Omental fat pad (tissue), 4 donors: Measurements from ENCODE around the gene SULF2. TPM values are rescaled to one million over a fixed set of nuclear protein-coding genes. Genes with fewer than 3 reads are reported as not detected.

ENCODE experiments used
- ATAC-seq: fragments of 150-250 bp; one replicate; pipeline ENCODE4 v1.9.1; 2016; ENCODE audit warnings: mild to moderate bottlenecking, moderate library complexity; ENCODE audit not compliant: low FRiP score
- DNase-seq: peaks from one replicate; pipeline ENCODE4 v3.0.0-alpha.2; 2019; ENCODE audit warnings: low spot score
- CTCF ChIP-seq, 3 donors: fragments of 450-650 bp; IDR thresholded peaks; one replicate each; pipeline ENCODE4 v1.5.1; 2016 to 2017; ENCODE audit warnings: antibody characterized with exemption in 3 of 3, mild to moderate bottlenecking in 3 of 3, moderate library complexity in 2 of 3
- total RNA-seq, 4 donors: library from RNA; depleted of rRNA; stranded (reverse); fragments of >200 nt; gene quantifications; one replicate each; pipeline ENCODE4 v1.1.0, GENCODE V29; 2016

SULF2 gene
- total RNA-seq, 4 donors from 2014 or later: 51.8 to 100 (median 68.1) TPM

- no peak for TF ChIP-seq CTCF (IDR thresholded peaks at IDR 0.05)
- DNase-seq: no peak
- no peak for ATAC-seq
Measured at GRCh38 chr20:47802226-47802920, 17.1 kb upstream of the SULF2 start.

GRCh38 chr20:47801759-47802158, 16.5 kb upstream of the SULF2 start:
- TF ChIP-seq CTCF (IDR thresholded peaks at IDR 0.05): no peak
- ATAC-seq (no peak), DNase-seq (no peak)

- TF ChIP-seq CTCF (IDR thresholded peaks at IDR 0.05): no peak
- DNase-seq (no peak), ATAC-seq (no peak)
Measured at GRCh38 chr20:47801079-47801478, 15.8 kb upstream of the SULF2 start.

GRCh38 chr20:47800623-47801022, 15.3 kb upstream of the SULF2 start:
- no peak for TF ChIP-seq CTCF (IDR thresholded peaks at IDR 0.05)
- no peak for ATAC-seq
- DNase-seq: no peak

GRCh38 chr20:47799116-47799715, 13.9 kb upstream of the SULF2 start:
- TF ChIP-seq CTCF (IDR thresholded peaks at IDR 0.05): no peak
- DNase-seq (no peak), ATAC-seq (no peak)

- no peak for TF ChIP-seq CTCF (IDR thresholded peaks at IDR 0.05)
- DNase-seq (no peak), ATAC-seq (no peak)
Measured at GRCh38 chr20:47796971-47797370, 11.7 kb upstream of the SULF2 start.
